CD4-positive, alpha-beta T cell treated with Interleukin-15 for 4 hours (primary cell): ENCODE data around the gene SLC16A7.

Source experiments
- DNase-seq: peaks from one replicate; pipeline ENCODE4 v3.0.0-alpha.2; 2020; ENCODE audit warnings: low spot score

The SLC16A7 gene

GRCh38 chr12:59624732-59625460 is 29.1 kb downstream of the SLC16A7 start:
- DNase-seq, result no peak

- DNase-seq, result no peak
These were observed 30.6 kb downstream of the SLC16A7 start for GRCh38 chr12:59626382-59626781.

- no peak for DNase-seq
These were observed 31.8 kb downstream of the SLC16A7 start for GRCh38 chr12:59627582-59627981.

GRCh38 chr12:59629890-59630289 is 34.1 kb downstream of the SLC16A7 start:
- no peak for DNase-seq

- no peak for DNase-seq
These were observed 36.6 kb downstream of the SLC16A7 start for GRCh38 chr12:59632408-59632807.

- DNase-seq, result no peak
These were observed 38.4 kb downstream of the SLC16A7 start for GRCh38 chr12:59634254-59634653.

GRCh38 chr12:59636945-59637691 is 41.3 kb downstream of the SLC16A7 start:
- no peak for DNase-seq

- DNase-seq, result no peak
These were observed 41.9 kb downstream of the SLC16A7 start for GRCh38 chr12:59637692-59638070.

- no peak for DNase-seq
These were observed 47.7 kb downstream of the SLC16A7 start for GRCh38 chr12:59643550-59643949.

GRCh38 chr12:59645242-59645641 is 49.4 kb downstream of the SLC16A7 start:
- no peak for DNase-seq

- no peak for DNase-seq
These were observed 50.8 kb downstream of the SLC16A7 start for GRCh38 chr12:59646636-59647035.

- DNase-seq, result no peak
These were observed 53.4 kb downstream of the SLC16A7 start for GRCh38 chr12:59649203-59649602.

GRCh38 chr12:59650588-59651228 is 54.9 kb downstream of the SLC16A7 start:
- DNase-seq, result no peak

GRCh38 chr12:59651229-59651920 is 55.5 kb downstream of the SLC16A7 start:
- DNase-seq, result no peak

GRCh38 chr12:59652130-59652529 is 56.3 kb downstream of the SLC16A7 start:
- DNase-seq, result no peak

GRCh38 chr12:59654061-59654460 is 58.2 kb downstream of the SLC16A7 start:
- DNase-seq, result no peak

GRCh38 chr12:59657266-59657665 is 61.4 kb downstream of the SLC16A7 start:
- DNase-seq, result no peak

GRCh38 chr12:59657711-59658110 is 61.9 kb downstream of the SLC16A7 start:
- DNase-seq, result no peak

- no peak for DNase-seq
These were observed 64.3 kb downstream of the SLC16A7 start for GRCh38 chr12:59660148-59660547.

GRCh38 chr12:59660921-59661597 is 65.2 kb downstream of the SLC16A7 start:
- DNase-seq, result no peak

- DNase-seq, result no peak
These were observed 68.7 kb downstream of the SLC16A7 start for GRCh38 chr12:59664495-59664894.

GRCh38 chr12:59665701-59666100 is 69.9 kb downstream of the SLC16A7 start:
- DNase-seq, result no peak
